Tibial artery (tissue), 4 donors: ENCODE measurements around the gene HSPA1B.
A peak's percentile ranks its signal among the peaks of the same experiment; 100 is the strongest.
"Not testable (repeated sequence)": the region's sequence is repeated elsewhere in the genome, so short reads cannot be mapped to it uniquely, and the experiment has no call there.

Experiments used
- DNase-seq, 2 donors: peaks; one replicate each; pipeline ENCODE4 v3.0.0-alpha.2; 2019
- H3K27ac ChIP-seq, 2 donors: fragments of 200-600 bp; sonication (generic) in 1 of 2; 1 replicate in 1 of 2; 2 replicates in 1 of 2; pipeline ENCODE4 v1.5.1; 2018 to 2019; ENCODE audit warnings: mild to moderate bottlenecking in 1 of 2
- H3K27me3 ChIP-seq, 2 donors: fragments of 200-600 bp; sonication (generic) in 1 of 2; one replicate each; pipeline versions ENCODE4 v1.5.1 to v1.6.0; 2016 to 2019
- H3K36me3 ChIP-seq, 3 donors: fragments of 200-600 bp; sonication (generic) in 2 of 3; one replicate each; pipeline ENCODE4 v1.5.1; 2016 to 2019; ENCODE audit warnings: mild to moderate bottlenecking in 2 of 3
- H3K4me1 ChIP-seq, 4 donors: fragments of 200-600 bp; sonication (generic) in 2 of 4; 1 replicate in 3 of 4; 2 replicates in 1 of 4; pipeline ENCODE4 v1.5.1; 2016 to 2019
- H3K4me3 ChIP-seq, 2 donors: fragments of 200-600 bp; sonication (generic) in 1 of 2; 1 replicate in 1 of 2; 2 replicates in 1 of 2; pipeline ENCODE4 v1.5.1; 2018 to 2019; ENCODE audit warnings: mild to moderate bottlenecking in 2 of 2
- H3K9me3 ChIP-seq, 3 donors: fragments of 200-600 bp; sonication (generic) in 1 of 3; one replicate each; pipeline ENCODE4 v1.5.1; 2016 to 2019
- CTCF ChIP-seq, 2 experiments: fragments of 200-600 bp in 1 of 2; fragments of 450-650 bp in 1 of 2; IDR thresholded peaks; one replicate each; pipeline ENCODE4 v1.5.1; 2017 to 2019; ENCODE audit warnings: antibody characterized with exemption in 2 of 2, mild to moderate bottlenecking in 1 of 2, moderate library complexity in 1 of 2
- intact Hi-C: fragments of 100-400 bp; cut with DNase I; formaldehyde crosslinking; loops from one replicate; pipeline ENCODE4 v1.15.0; 2023; ENCODE audit warnings: low total_unique reads

The HSPA1B gene

GRCh38 chr6:31794866-31795615 lies 32.5 kb upstream of the HSPA1B start:
- DNase-seq, result no peak
- intact Hi-C loops, result loop anchor here (5.0 kb wide), 1 partner anchor 53 kb away; the partner anchor contains the start of gene MSH5
- Histone ChIP-seq H3K9me3 (no peaks in the 10 kb centered on the region), H3K4me3 (peak overlapping the region; percentile 79 to 86), H3K27me3 (no peaks in the 10 kb centered on the region), H3K4me1 (peaks cover 4 to 35% (median 21%) of the 10 kb centered on the region in 4 donors), H3K27ac (peak overlapping the region; percentile 89 to 93), H3K36me3 (peaks cover 0 to 36% (median 10%) of the 10 kb centered on the region in 3 donors)
- no peak for TF ChIP-seq CTCF (IDR thresholded peaks at IDR 0.05)

- Histone ChIP-seq H3K36me3 (peaks cover 0 to 34% (median 10%) of the 10 kb centered on the region in 3 donors), H3K27ac (peak within 1 kb of the TSS; percentile 89 to 93), H3K4me3 (peak within 1 kb of the TSS; percentile 79 to 86), H3K27me3 (no peaks in the 10 kb centered on the region), H3K9me3 (no peaks in the 10 kb centered on the region), H3K4me1 (peaks cover 4 to 39% (median 23%) of the 10 kb centered on the region in 4 donors)
- intact Hi-C loops, result no loop called here
- peak; percentile 84 to 95 for TF ChIP-seq CTCF (IDR thresholded peaks at IDR 0.05)
- peak; percentile 87 to 96 for DNase-seq
These were observed 31.8 kb upstream of the HSPA1B start, which contains the start of gene VARS1 for GRCh38 chr6:31795616-31796298. Gene VARS1 (minus strand): TSS chr6:31795752. CDS start chr6:31795217, 535 bp downstream.

- Histone ChIP-seq H3K27me3 (no peaks in the 10 kb centered on the region), H3K36me3 (peaks cover 0 to 32% (median 3%) of the 10 kb centered on the region in 3 donors), H3K4me1 (peaks cover 4 to 39% (median 23%) of the 10 kb centered on the region in 4 donors), H3K9me3 (no peaks in the 10 kb centered on the region), H3K4me3 (no peak overlapping the region), H3K27ac (peak overlapping the region in 1 of 2 donors; percentile 89)
- intact Hi-C loops, result no loop called here
- DNase-seq, result no peak
- no peak for TF ChIP-seq CTCF (IDR thresholded peaks at IDR 0.05)
These were observed 30.5 kb upstream of the HSPA1B start for GRCh38 chr6:31796993-31797385.

- peak overlapping the region in 1 of 2 donors; percentile 10 for H3K27ac ChIP-seq
- no peak for DNase-seq
- peaks cover 4 to 39% (median 23%) of the 10 kb centered on the region in 4 donors for H3K4me1 ChIP-seq
- no peaks in the 10 kb centered on the region for H3K9me3 ChIP-seq
- no peak overlapping the region for H3K4me3 ChIP-seq
- peaks cover 0 to 32% (median 0%) of the 10 kb centered on the region in 3 donors for H3K36me3 ChIP-seq
- no peak for TF ChIP-seq CTCF (IDR thresholded peaks at IDR 0.05)
- intact Hi-C loops, result no loop called here
- no peaks in the 10 kb centered on the region for H3K27me3 ChIP-seq
These were observed 29.9 kb upstream of the HSPA1B start for GRCh38 chr6:31797588-31797987.

GRCh38 chr6:31799781-31800180 lies 27.8 kb upstream of the HSPA1B start:
- H3K36me3 ChIP-seq, result peaks cover 0 to 34% (median 0%) of the 10 kb centered on the region in 3 donors
- H3K4me3 ChIP-seq, result no peak overlapping the region
- peak overlapping the region; percentile 70 for H3K27ac ChIP-seq
- peaks cover 4 to 25% (median 15%) of the 10 kb centered on the region in 4 donors for H3K4me1 ChIP-seq
- intact Hi-C loops, result no loop called here
- peak in 1 of 2 donors; percentile 80 for DNase-seq
- TF ChIP-seq CTCF (IDR thresholded peaks at IDR 0.05), result no peak
- H3K9me3 ChIP-seq, result no peaks in the 10 kb centered on the region
- no peaks in the 10 kb centered on the region for H3K27me3 ChIP-seq

GRCh38 chr6:31801031-31801927 lies 26.3 kb upstream of the HSPA1B start:
- peak overlapping the region in 1 of 2 donors; percentile 30 for H3K27ac ChIP-seq
- intact Hi-C loops, H3K9me3 ChIP-seq, H3K27me3 ChIP-seq, DNase-seq, H3K4me3 ChIP-seq: not testable (repeated sequence)
- peaks cover 0 to 34% (median 0%) of the 10 kb centered on the region in 3 donors for H3K36me3 ChIP-seq
- peaks cover under 1 to 30% (median 14%) of the 10 kb centered on the region in 4 donors for H3K4me1 ChIP-seq
